ENCODE data around the gene SIGLEC1. TPM values are rescaled to one million over a fixed set of nuclear protein-coding genes. Genes with fewer than 3 reads are reported as not detected.

The SIGLEC1 gene
- total and polyA plus RNA-seq, 12 donors: 1.3 to 22.4 (median 2.8) TPM

- DNase-seq (peak; percentile 26 to 62), ATAC-seq (peak in 2 of 8 donors; percentile 16 to 29)
- Histone ChIP-seq H3K4me3 (no peak overlapping the region), H3K27me3 (peaks cover 11 to 70% (median 56%) of the 10 kb centered on the region in 7 donors), H3K36me3 (peaks cover 0 to 8% (median 0%) of the 10 kb centered on the region in 9 donors), H3K9me3 (no peaks in the 10 kb centered on the region), H3K4me1 (peaks cover 9 to 56% (median 29%) of the 10 kb centered on the region in 9 donors), H3K27ac (peak overlapping the region in 8 of 10 donors; percentile 5 to 68 (median 20))
- intact Hi-C loops (cut with DNase I): loop anchor here (1.0 to 10.0 kb wide), 9 partner anchors 31 to 407 kb away; partner anchors contain the start of genes ADISSP (in 4 of the 10) and SIGLEC1 (in 2 of the 10)
- 38 to 39% methylated on average over 8 of the region's 8 CpGs for WGBS, 2 donors
- no peak for TF ChIP-seq CTCF (IDR thresholded peaks at IDR 0.05)
These were observed 34.7 kb downstream of the SIGLEC1 start for GRCh38 chr20:3677733-3678132.

GRCh38 chr20:3674995-3675900 lies 37.2 kb downstream of the SIGLEC1 start:
- H3K4me1 ChIP-seq: peaks cover 9 to 42% (median 22%) of the 10 kb centered on the region in 9 donors

GRCh38 chr20:3674447-3674846 lies 38.0 kb downstream of the SIGLEC1 start:
- no peaks in the 10 kb centered on the region for H3K9me3 ChIP-seq
- WGBS, 2 donors: 66 to 70% methylated on average over 10 of the region's 10 CpGs
- no peak overlapping the region for H3K27ac ChIP-seq
- DNase-seq (no peak), ATAC-seq (no peak)
- H3K4me1 ChIP-seq: peaks cover 9 to 37% (median 22%) of the 10 kb centered on the region in 9 donors
- intact Hi-C loops (cut with DNase I): loop anchor here in 7 of 10 donors (10.0 kb wide), 4 partner anchors 80 to 410 kb away; no protein-coding TSS in a partner anchor
- H3K36me3 ChIP-seq: peaks cover 0 to 8% (median 0%) of the 10 kb centered on the region in 9 donors
- H3K4me3 ChIP-seq: no peak overlapping the region
- peaks cover 22 to 65% (median 53%) of the 10 kb centered on the region in 7 donors for H3K27me3 ChIP-seq
- TF ChIP-seq CTCF (IDR thresholded peaks at IDR 0.05): no peak

More at GRCh38 chr20:3674995-3675900, 37.2 kb downstream of the SIGLEC1 start:
- H3K9me3 ChIP-seq: no peaks in the 10 kb centered on the region
- no peak for DNase-seq
- no peak overlapping the region for H3K4me3 ChIP-seq
- peaks cover 0 to 8% (median 0%) of the 10 kb centered on the region in 9 donors for H3K36me3 ChIP-seq
- peaks cover 22 to 70% (median 57%) of the 10 kb centered on the region in 7 donors for H3K27me3 ChIP-seq
- H3K27ac ChIP-seq: no peak overlapping the region
- no peak for ATAC-seq
- intact Hi-C loops (cut with DNase I): loop anchor here in 9 of 10 donors (5.0 to 10.0 kb wide), 6 partner anchors 37 to 410 kb away; partner anchors contain the start of genes ADISSP (in 4 of the 9) and SIGLEC1 (in 2 of the 9)
- WGBS, 2 donors: 45 to 55% methylated on average over 13 of the region's 13 CpGs
- TF ChIP-seq CTCF (IDR thresholded peaks at IDR 0.05): no peak
